H1 (cell line): ENCODE data around the gene SCYGR1. TPM values are rescaled to one million over a fixed set of nuclear protein-coding genes. Genes with fewer than 3 reads are reported as not detected.

Experiments used
- CTCF ChIA-PET: fragments of 300-600 bp; sonication (Branson Sonifier 250); formaldehyde crosslinking; loops from one replicate; lab custom pipeline; 2021; ENCODE audit not compliant: partially characterized antibody; lab: Charles Lee
- POLR2A ChIA-PET: fragments of 300-600 bp; sonication (Branson Sonifier 250); formaldehyde crosslinking; loops from one replicate; lab custom pipeline; 2021; ENCODE audit warnings: inconsistent platforms; ENCODE audit not compliant: partially characterized antibody; lab: Charles Lee
- DNase-seq, 2 experiments: peaks; one replicate each; pipeline versions ENCODE4 v3.0.0 to v3.0.0-alpha.2; 2010 to 2022; ENCODE audit warnings: low spot score in 2 of 2, low read depth in 1 of 2, mixed read lengths in 1 of 2
- FAIRE-seq: peaks from 2 replicates; lab custom pipeline; 2011; peaks lifted over from hg19 to GRCh38; lab: Jason Lieb, UNC
- H2AFZ ChIP-seq: 2 replicates; pipeline ENCODE4 v1.8.1; 2012; ENCODE audit warnings: low read length, inconsistent platforms
- H2AK5ac ChIP-seq: 2 replicates; pipeline ENCODE4 v1.6.1; 2013; ENCODE audit warnings: low read depth, low read length
- H2BK120ac ChIP-seq: replicated peaks from 2 replicates; pipeline ENCODE3; 2013; ENCODE audit warnings: low read depth, low read length, inconsistent platforms
- H2BK12ac ChIP-seq: 2 replicates; pipeline ENCODE4 v1.6.1; 2013; ENCODE audit warnings: low read depth, low read length
- H2BK15ac ChIP-seq: 2 replicates; pipeline ENCODE4 v1.6.1; 2013; ENCODE audit warnings: low read length
- H2BK20ac ChIP-seq: 2 replicates; pipeline ENCODE4 v1.6.1; 2013; ENCODE audit warnings: low read length
- H2BK5ac ChIP-seq: 2 replicates; pipeline ENCODE4 v1.6.1; 2013; ENCODE audit warnings: low read depth, low read length
- H3K14ac ChIP-seq: 2 replicates; pipeline ENCODE4 v1.6.1; 2013; ENCODE audit warnings: inconsistent platforms; ENCODE audit not compliant: insufficient read length
- H3K18ac ChIP-seq: 2 replicates; pipeline ENCODE4 v1.6.1; 2013; ENCODE audit warnings: low read length; ENCODE audit errors: extremely low read depth
- H3K23ac ChIP-seq: 2 replicates; pipeline ENCODE4 v1.6.1; 2013; ENCODE audit warnings: inconsistent platforms; ENCODE audit not compliant: insufficient read length
- H3K23me2 ChIP-seq: 2 replicates; pipeline ENCODE4 v1.6.1; 2013; ENCODE audit warnings: low read depth, low read length
- H3K27ac ChIP-seq: 2 replicates; pipeline ENCODE4 v1.6.1; 2011; ENCODE audit warnings: low read depth, low read length, inconsistent platforms
- H3K27me3 ChIP-seq, 4 experiments: replicated peaks in 1 of 4; 1 replicate in 1 of 4; 2 replicates in 3 of 4; pipeline versions ENCODE4 v1.6.1 to v1.8.1; 2011 to 2013; ENCODE audit warnings: low read length in 3 of 4, mild to moderate bottlenecking in 3 of 4, inconsistent platforms in 2 of 4, mixed read lengths in 2 of 4, moderate library complexity in 1 of 4; ENCODE audit not compliant: control insufficient read depth in 3 of 4, insufficient read depth in 3 of 4; ENCODE audit errors: extremely low read depth in 1 of 4
- H3K36me3 ChIP-seq, 4 experiments: 2 replicates each; pipeline versions ENCODE4 v1.6.1 to v1.8.1; 2011 to 2013; ENCODE audit warnings: mild to moderate bottlenecking in 4 of 4, low read length in 3 of 4, moderate library complexity in 2 of 4, control low read depth in 1 of 4, inconsistent platforms in 1 of 4; ENCODE audit not compliant: insufficient read depth in 4 of 4, control insufficient read depth in 2 of 4
- H3K4ac ChIP-seq: replicated peaks from 2 replicates; pipeline ENCODE3; 2013; ENCODE audit warnings: low read length, low read depth, mixed read lengths, inconsistent platforms; ENCODE audit not compliant: insufficient read length
- H3K4me1 ChIP-seq, 4 experiments: replicated peaks in 1 of 4; 1 replicate in 1 of 4; 2 replicates in 3 of 4; pipeline versions ENCODE4 v1.6.1 to v1.8.1; 2011 to 2013; ENCODE audit warnings: low read length in 3 of 4, inconsistent platforms in 2 of 4, mixed read lengths in 1 of 4; ENCODE audit not compliant: insufficient read depth in 4 of 4, control insufficient read depth in 3 of 4
- H3K4me2 ChIP-seq, 2 experiments: 2 replicates each; pipeline versions ENCODE4 v1.6.1 to v1.8.1; 2011 to 2013; ENCODE audit warnings: low read depth in 2 of 2, low read length in 2 of 2, control low read depth in 1 of 2, inconsistent platforms in 1 of 2, mild to moderate bottlenecking in 1 of 2; ENCODE audit not compliant: insufficient read depth in 1 of 2
- H3K4me3 ChIP-seq, 4 experiments: fragments of 200-600, 300-600 bp in 1 of 4; sonication (generic), shearing (Covaris generic), sonication (Bioruptor Twin) in 1 of 4; 2 replicates each; pipeline versions ENCODE4 v1.5.1 to v1.8.1; 2011 to 2016; ENCODE audit warnings: low read length in 4 of 4, low read depth in 3 of 4, control low read depth in 2 of 4, inconsistent platforms in 2 of 4, mild to moderate bottlenecking in 2 of 4, mixed read lengths in 1 of 4, moderate library complexity in 1 of 4; ENCODE audit not compliant: insufficient read depth in 2 of 4; ENCODE audit errors: extremely low read depth in 1 of 4
- H3K56ac ChIP-seq: replicated peaks from 2 replicates; pipeline ENCODE3; 2013; ENCODE audit warnings: low read depth, mild to moderate bottlenecking, mixed read lengths, low read length, inconsistent platforms; ENCODE audit not compliant: insufficient read length
- H3K79me1 ChIP-seq: 2 replicates; pipeline ENCODE4 v1.6.1; 2013; ENCODE audit warnings: low read depth, low read length, control low read depth
- H3K79me2 ChIP-seq, 2 experiments: 2 replicates each; pipeline versions ENCODE4 v1.6.1 to v1.8.1; 2012 to 2013; ENCODE audit warnings: low read length in 2 of 2, mild to moderate bottlenecking in 2 of 2, inconsistent platforms in 1 of 2; ENCODE audit not compliant: insufficient read depth in 2 of 2, control insufficient read depth in 1 of 2
- H3K9ac ChIP-seq, 4 experiments: replicated peaks in 1 of 4; 1 replicate in 1 of 4; 2 replicates in 3 of 4; pipeline versions ENCODE4 v1.6.1 to v1.8.1; 2011 to 2013; ENCODE audit warnings: low read depth in 3 of 4, low read length in 3 of 4, control low read depth in 2 of 4, mild to moderate bottlenecking in 2 of 4, moderate library complexity in 2 of 4, inconsistent platforms in 1 of 4; ENCODE audit errors: extremely low read depth in 1 of 4
- H3K9me3 ChIP-seq, 2 experiments: 2 replicates each; pipeline versions ENCODE4 v1.6.1 to v1.8.1; 2012 to 2013; ENCODE audit warnings: mild to moderate bottlenecking in 2 of 2, moderate library complexity in 2 of 2, control low read depth in 1 of 2, inconsistent platforms in 1 of 2, low read depth in 1 of 2, low read length in 1 of 2, mixed read lengths in 1 of 2; ENCODE audit not compliant: insufficient read depth in 2 of 2
- H4K20me1 ChIP-seq, 2 experiments: replicated peaks in 1 of 2; 2 replicates each; pipeline versions ENCODE3 to v1.8.1; 2011 to 2013; ENCODE audit warnings: inconsistent platforms in 2 of 2, low read length in 2 of 2, mild to moderate bottlenecking in 1 of 2; ENCODE audit not compliant: insufficient read depth in 2 of 2, control insufficient read depth in 1 of 2
- H4K5ac ChIP-seq: 2 replicates; pipeline ENCODE4 v1.6.1; 2013; ENCODE audit warnings: low read length, low read depth, mixed read lengths, inconsistent platforms; ENCODE audit not compliant: insufficient read length
- H4K8ac ChIP-seq: 2 replicates; pipeline ENCODE4 v1.8.0; 2013; ENCODE audit warnings: mild to moderate bottlenecking, moderate library complexity, low read length, inconsistent platforms; ENCODE audit not compliant: insufficient read depth; ENCODE audit errors: extremely low read depth
- H4K91ac ChIP-seq: replicated peaks from 2 replicates; pipeline ENCODE3; 2013; ENCODE audit warnings: low read length, mixed read lengths, inconsistent platforms; ENCODE audit not compliant: insufficient read length
- CBX8 ChIP-seq: fragments of 300-800, 300-1000 bp; sonication (generic); IDR thresholded peaks from 2 replicates; pipeline ENCODE4 v1.7.1; 2016; ENCODE audit warnings: low read depth, low read length, borderline replicate concordance
- CHD1 ChIP-seq: IDR thresholded peaks from 2 replicates; pipeline ENCODE4 v1.6.1; 2012; ENCODE audit warnings: low read depth, low read length, improper control_type of control experiment
- CTBP2 ChIP-seq: IDR thresholded peaks from 2 replicates; pipeline ENCODE4 v1.7.0; 2011; ENCODE audit warnings: borderline replicate concordance, mild to moderate bottlenecking, moderate library complexity, mixed read lengths, low read length; ENCODE audit not compliant: insufficient read depth, insufficient read length
- EGR1 ChIP-seq: IDR thresholded peaks from 2 replicates; pipeline ENCODE4 v1.6.1; 2011; ENCODE audit warnings: low read depth, low read length, borderline replicate concordance
- GABPA ChIP-seq: IDR thresholded peaks from 2 replicates; pipeline ENCODE4 v1.6.1; 2011; ENCODE audit warnings: mild to moderate bottlenecking, low read length, moderate library complexity, borderline replicate concordance; ENCODE audit not compliant: insufficient read depth
- KDM1A ChIP-seq: fragments of 200-600, 300-600 bp; sonication (generic); IDR thresholded peaks from 2 replicates; pipeline ENCODE4 v1.7.1; 2016; ENCODE audit warnings: mild to moderate bottlenecking, low read length, borderline replicate concordance
- KDM5A ChIP-seq: fragments of 200-600 bp; IDR thresholded peaks from 2 replicates; pipeline ENCODE4 v1.7.1; 2012; ENCODE audit warnings: mild to moderate bottlenecking, low read length, inconsistent platforms, mixed read lengths
- NRF1 ChIP-seq: IDR thresholded peaks from 2 replicates; pipeline ENCODE4 v1.6.1; 2011; ENCODE audit warnings: mild to moderate bottlenecking, low read depth, low read length, improper control_type of control experiment
- SAP30 ChIP-seq: fragments of 300-600 bp; sonication (generic); IDR thresholded peaks from 2 replicates; pipeline ENCODE4 v1.7.1; 2012; ENCODE audit warnings: low read length, moderate library complexity, mild to moderate bottlenecking, inconsistent platforms; ENCODE audit not compliant: insufficient read depth, insufficient replicate concordance
- TBP ChIP-seq: IDR thresholded peaks from 2 replicates; pipeline ENCODE4 v1.6.1; 2011; ENCODE audit warnings: low read depth, low read length, improper control_type of control experiment
- TCF12 ChIP-seq: IDR thresholded peaks from 2 replicates; pipeline ENCODE4 v1.6.1; 2011; ENCODE audit warnings: low read depth, mild to moderate bottlenecking, low read length
- TEAD4 ChIP-seq: IDR thresholded peaks from 2 replicates; pipeline ENCODE4 v1.6.1; 2012; ENCODE audit warnings: low read depth, low read length, inconsistent platforms, mixed read lengths
- ZNF274 ChIP-seq: IDR thresholded peaks from 2 replicates; pipeline ENCODE4 v1.7.0; 2012; ENCODE audit warnings: low read length, borderline replicate concordance; ENCODE audit errors: extremely low read depth
- WGBS, 2 experiments: shearing (Covaris generic) in 1 of 2; methylation state at CpG; one replicate each; pipeline versions ENCODE4 v1.1.6 to v1.1.7; 2013 to 2015; ENCODE audit warnings: low lambda C conversion rate in 2 of 2, mixed read lengths in 2 of 2, inconsistent platforms in 1 of 2, low coverage in 1 of 2, missing lambda C conversion rate in 1 of 2; ENCODE audit not compliant: insufficient replicate concordance in 2 of 2, insufficient coverage in 1 of 2, insufficient read length in 1 of 2; ENCODE audit errors: extremely low coverage in 1 of 2, missing lambda C conversion rate in 1 of 2; 5-methylcytosine and 5-hydroxymethylcytosine counted together
- polyA plus RNA-seq, 7 experiments: library from polyadenylated mRNA; depleted of rRNA in 3 of 7; stranded (reverse) in 5 of 7; unstranded in 2 of 7; fragments of >200 nt in 5 of 7; fragments of 200-250 nt in 2 of 7; gene quantifications; 1 replicate in 5 of 7; 2 replicates in 1 of 7; 4 replicates in 1 of 7; pipeline versions ENCODE4 v1.2.1 to v1.2.3, GENCODE V29; 2011 to 2013; ENCODE audit warnings: missing spikeins in 2 of 7, mixed read lengths in 2 of 7
- total RNA-seq: library from RNA; stranded (reverse); fragmentation: NEBNext Ultra II Directional; extraction: Animal tissue kit (Norgen Biotek cat#: 25700); gene quantifications from 2 replicates; pipeline ENCODE4 v1.2.1, GENCODE V29; 2021

SCYGR1 gene
- total and polyA plus RNA-seq, 2 of the 8 experiments (the other 6 are each of a cell fraction or from before 2014, with no cell fraction given) = not detected

DNA sequence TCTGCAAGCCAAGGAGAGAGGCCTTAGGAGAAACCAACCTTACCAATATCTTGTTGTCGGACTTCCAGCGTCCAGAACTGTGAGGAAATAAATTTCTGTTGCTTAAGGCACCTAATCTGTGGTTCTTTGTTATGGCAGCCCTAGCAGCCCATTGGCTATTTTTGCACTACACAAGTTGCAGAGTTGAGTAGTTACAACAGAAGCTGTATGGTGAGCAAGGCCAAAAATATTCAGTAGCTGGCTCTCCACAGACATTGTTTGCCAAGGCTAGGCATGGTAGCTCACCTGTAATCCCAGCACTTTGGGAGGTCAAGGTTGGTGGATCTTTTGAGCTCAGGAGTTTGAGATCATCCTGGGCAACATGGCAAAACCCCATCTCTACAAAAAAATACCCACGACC, 27.1 kb upstream of the SCYGR1 start:
- Histone ChIP-seq H3K4me1 (no peaks in the 10 kb centered on the region), H3K14ac (no peak overlapping the region), H3K56ac (no peak overlapping the region), H4K5ac (no peak overlapping the region), H3K4me2 (no peak overlapping the region), H2BK20ac (no peak overlapping the region), H3K18ac (no peak overlapping the region), H3K79me1 (no peaks in the 10 kb centered on the region), H2BK12ac (no peak overlapping the region), H2BK120ac (no peak overlapping the region), H4K8ac (0 out of 2 replicates have a peak overlapping the region, but pooled peaks have one; percentile 3), H3K9ac (no peak overlapping the region), H3K79me2 (no peaks in the 10 kb centered on the region), H4K20me1 (no peaks in the 10 kb centered on the region), H3K27ac (no peak overlapping the region), H3K23ac (no peak overlapping the region), H3K36me3 (no peaks in the 10 kb centered on the region), H2AK5ac (no peak overlapping the region), H2BK5ac (no peak overlapping the region), H2AFZ (no peak overlapping the region), H4K91ac (no peak overlapping the region), H3K27me3 (no peaks in the 10 kb centered on the region), H2BK15ac (no peak overlapping the region), H3K23me2 (no peaks in the 10 kb centered on the region), H3K4me3 (no peak overlapping the region), H3K4ac (no peak overlapping the region), H3K9me3 (no peaks in the 10 kb centered on the region)
- FAIRE-seq = no peak
- ChIA-PET CTCF (interaction anchor here (0.7 to 1.9 kb wide), 2 partner anchors 9 to 35 kb away, joined by 4 to 7 read pairs; no protein-coding TSS in a partner anchor), POLR2A (no interaction called here)
- 83% methylated on average over 3 of the region's 3 CpGs; no CpG with 5 or more reads in 1 of the 2 experiments for WGBS, 2 experiments
- DNase-seq = no peak
- TF ChIP-seq ZNF274 (no peak), KDM5A (no peak), GABPA (no peak), TBP (no peak), EGR1 (no peak), CBX8 (no peak), CHD1 (no peak), TCF12 (no peak), SAP30 (no peak), CTBP2 (no peak), KDM1A (no peak), TEAD4 (no peak), NRF1 (no peak)
